ENCODE data around the gene MT4. TPM values are rescaled to one million over a fixed set of nuclear protein-coding genes. Genes with fewer than 3 reads are reported as not detected.

MT4 gene
- total RNA-seq, 1 donor from 2014 or later, result not detected

DNA sequence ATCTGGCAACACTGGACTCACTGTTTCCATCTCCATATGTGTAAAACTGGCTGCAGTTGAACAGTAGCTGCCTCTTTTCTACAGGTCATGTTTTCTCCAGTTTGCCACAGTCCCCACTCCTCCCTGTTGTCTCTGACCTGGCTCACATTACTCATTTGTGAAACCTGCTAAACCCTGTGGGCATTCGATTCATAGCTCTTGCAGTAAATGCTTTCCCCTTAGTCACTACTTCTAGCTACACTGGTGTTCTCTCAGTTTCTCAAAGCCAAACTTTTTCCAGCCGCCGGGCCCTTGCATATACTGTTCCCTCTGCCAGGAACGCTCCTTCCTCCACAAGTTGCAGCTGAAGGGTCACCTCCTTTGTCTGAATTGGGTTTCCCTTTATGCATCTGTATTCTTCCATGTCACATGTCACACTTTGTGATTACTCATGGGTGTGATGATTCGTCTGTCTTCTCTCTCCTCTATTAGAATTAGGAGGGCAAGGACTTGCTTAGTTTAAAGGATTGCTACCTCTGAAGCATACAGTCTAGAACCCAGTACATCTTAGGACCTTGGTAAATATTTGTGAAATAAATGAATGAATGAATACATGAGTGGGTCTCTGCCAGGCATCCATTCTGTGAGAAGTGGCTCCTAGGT, 15.0 kb upstream of the MT4 start:
- H3K27ac Mint-ChIP-seq, result no peak overlapping the region
- H3K4me1 Mint-ChIP-seq, result peaks cover 3% of the 10 kb centered on the region
- no peak overlapping the region for H3K4me3 Mint-ChIP-seq
- TF ChIP-seq CTCF (IDR thresholded peaks at IDR 0.05; ENCODE audit: unreplicated experiment), result no peak
- DNase-seq (ENCODE audit: low spot score in 2 of 2, unreplicated experiment in 2 of 2), result no peak
- peaks cover 38% of the 10 kb centered on the region for H3K27me3 Mint-ChIP-seq (ENCODE audit: low read depth)
- no peaks in the 10 kb centered on the region for H3K36me3 Mint-ChIP-seq
- no peaks in the 10 kb centered on the region for H3K9me3 Mint-ChIP-seq

DNA sequence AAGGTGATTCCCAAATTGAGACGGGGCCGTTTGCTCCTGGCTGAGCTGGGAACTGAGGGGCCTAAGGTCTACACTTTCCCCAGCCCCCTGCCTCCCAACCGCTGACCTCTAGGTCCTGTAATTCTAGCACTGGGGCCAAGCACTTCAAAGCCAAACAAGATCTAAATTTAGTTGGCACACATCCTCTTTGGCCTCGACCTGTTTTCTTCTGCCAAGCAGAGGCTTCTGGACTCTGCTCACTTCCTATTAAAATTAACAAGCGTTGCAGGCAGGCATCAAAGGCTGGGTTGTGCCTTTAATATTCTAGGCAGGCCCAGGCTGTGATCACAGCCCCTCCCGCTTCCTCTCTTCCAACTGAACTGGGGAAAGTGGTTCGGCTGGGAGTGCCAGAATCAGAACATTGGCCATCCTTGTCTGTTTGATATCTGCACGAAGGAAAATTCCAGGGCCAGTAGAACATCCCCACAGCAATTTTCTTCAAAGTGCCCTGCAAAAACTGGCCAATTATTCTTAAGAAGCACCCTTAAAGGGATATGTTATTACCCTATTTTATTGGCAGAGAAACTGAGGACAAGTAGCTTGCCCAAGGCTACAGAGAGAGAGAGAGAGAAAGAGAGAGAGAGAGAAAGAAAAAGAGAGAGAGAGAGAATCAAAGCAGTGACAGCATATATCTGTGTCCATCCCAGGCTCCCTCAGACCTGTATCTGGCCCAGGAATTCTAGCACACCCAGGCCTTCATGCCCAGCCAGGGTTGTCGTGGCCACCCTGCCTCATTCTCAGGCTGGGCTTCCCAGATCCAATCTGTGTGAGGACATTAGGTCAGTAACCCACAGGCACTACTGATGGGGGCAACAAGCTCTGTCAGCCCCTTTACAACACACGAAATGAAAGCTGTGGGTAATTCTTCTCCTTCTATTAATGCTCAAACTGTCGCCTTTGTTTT, 12.8 kb upstream of the MT4 start:
- Mint-ChIP-seq H3K27me3 (ENCODE audit: low read depth) (peaks cover 50% of the 10 kb centered on the region), H3K4me1 (peaks cover 3% of the 10 kb centered on the region), H3K27ac (no peak overlapping the region), H3K36me3 (no peaks in the 10 kb centered on the region), H3K9me3 (no peaks in the 10 kb centered on the region), H3K4me3 (no peak overlapping the region)
- no peak for DNase-seq (ENCODE audit: low spot score in 2 of 2, unreplicated experiment in 2 of 2)
- no peak for TF ChIP-seq CTCF (IDR thresholded peaks at IDR 0.05; ENCODE audit: unreplicated experiment)

GRCh38 chr16:56554441-56554840, 10.4 kb upstream of the MT4 start:
- no peak for DNase-seq (ENCODE audit: low spot score in 2 of 2, unreplicated experiment in 2 of 2)
- Mint-ChIP-seq H3K4me1 (no peaks in the 10 kb centered on the region), H3K9me3 (no peaks in the 10 kb centered on the region), H3K4me3 (no peak overlapping the region), H3K27ac (no peak overlapping the region), H3K27me3 (ENCODE audit: low read depth) (peaks cover 65% of the 10 kb centered on the region), H3K36me3 (no peaks in the 10 kb centered on the region)
- TF ChIP-seq CTCF (IDR thresholded peaks at IDR 0.05; ENCODE audit: unreplicated experiment), result no peak

DNA sequence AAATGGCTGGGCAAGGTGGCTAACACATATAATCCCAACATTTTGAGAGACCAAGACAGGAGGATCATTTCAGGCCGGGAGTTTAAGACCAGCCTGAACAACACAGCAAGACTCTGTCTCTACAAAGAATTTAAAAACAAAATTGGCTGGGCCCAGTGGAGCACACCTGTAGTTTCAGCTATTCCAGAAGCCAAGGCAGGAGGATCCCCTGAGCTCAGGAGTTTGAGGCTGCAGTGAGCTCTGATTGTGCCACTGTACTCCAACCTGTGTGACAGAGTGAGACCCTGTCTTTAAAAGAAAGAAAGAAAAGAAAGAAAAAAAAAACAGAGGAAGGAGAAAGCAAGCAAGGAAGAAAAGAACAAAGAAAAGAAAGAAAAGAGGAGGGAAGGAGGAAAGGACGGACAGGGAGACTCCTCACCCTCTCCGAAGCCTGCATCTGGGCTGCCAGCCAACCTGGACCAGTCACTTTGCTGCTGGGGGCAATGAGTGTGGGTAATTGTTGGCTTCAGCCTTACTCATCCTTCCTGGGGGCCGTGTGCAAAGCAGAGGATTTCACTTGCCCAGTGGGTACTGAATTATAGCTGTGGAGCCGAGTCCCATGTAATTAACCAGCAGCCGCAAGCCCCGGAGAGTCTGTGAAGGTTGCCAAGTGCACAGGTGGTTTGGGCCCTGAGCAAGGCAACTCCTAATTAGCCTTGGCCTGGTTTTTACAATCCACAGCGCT, 6.7 kb upstream of the MT4 start:
- DNase-seq (ENCODE audit: low spot score in 2 of 2, unreplicated experiment in 2 of 2), result no peak
- Mint-ChIP-seq H3K27ac (no peak overlapping the region), H3K27me3 (ENCODE audit: low read depth) (peaks cover 68% of the 10 kb centered on the region), H3K4me1 (no peaks in the 10 kb centered on the region), H3K36me3 (no peaks in the 10 kb centered on the region), H3K9me3 (no peaks in the 10 kb centered on the region), H3K4me3 (no peak overlapping the region)
- TF ChIP-seq CTCF (IDR thresholded peaks at IDR 0.05; ENCODE audit: unreplicated experiment), result no peak

GRCh38 chr16:56559109-56559508, 5.8 kb upstream of the MT4 start:
- Mint-ChIP-seq H3K27me3 (ENCODE audit: low read depth) (peaks cover 67% of the 10 kb centered on the region), H3K9me3 (no peaks in the 10 kb centered on the region), H3K4me1 (no peaks in the 10 kb centered on the region), H3K27ac (no peak overlapping the region), H3K4me3 (no peak overlapping the region), H3K36me3 (no peaks in the 10 kb centered on the region)
- DNase-seq (ENCODE audit: low spot score in 2 of 2, unreplicated experiment in 2 of 2), result no peak
- no peak for TF ChIP-seq CTCF (IDR thresholded peaks at IDR 0.05; ENCODE audit: unreplicated experiment)
